GM19043 (cell line): Measurements from ENCODE around the gene LUC7L3.
A peak's percentile ranks its signal among the peaks of the same experiment; 100 is the strongest.
"Not testable (repeated sequence)": the region's sequence is repeated elsewhere in the genome, so short reads cannot be mapped to it uniquely, and the experiment has no call there.

Experiments
- ATAC-seq: cut with Tn5 transposase; IDR thresholded peaks from one replicate; pipeline ENCODE4 v1.9.1; 2021; ENCODE audit warnings: low read depth; ENCODE audit not compliant: unreplicated experiment

Gene LUC7L3, protein sequence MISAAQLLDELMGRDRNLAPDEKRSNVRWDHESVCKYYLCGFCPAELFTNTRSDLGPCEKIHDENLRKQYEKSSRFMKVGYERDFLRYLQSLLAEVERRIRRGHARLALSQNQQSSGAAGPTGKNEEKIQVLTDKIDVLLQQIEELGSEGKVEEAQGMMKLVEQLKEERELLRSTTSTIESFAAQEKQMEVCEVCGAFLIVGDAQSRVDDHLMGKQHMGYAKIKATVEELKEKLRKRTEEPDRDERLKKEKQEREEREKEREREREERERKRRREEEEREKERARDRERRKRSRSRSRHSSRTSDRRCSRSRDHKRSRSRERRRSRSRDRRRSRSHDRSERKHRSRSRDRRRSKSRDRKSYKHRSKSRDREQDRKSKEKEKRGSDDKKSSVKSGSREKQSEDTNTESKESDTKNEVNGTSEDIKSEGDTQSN

GRCh38 chr17:50719144-50719923 is at the start of gene LUC7L3:
Gene LUC7L3, plus strand, starts transcription at chr17:50719603. Its CDS starts 130 bp downstream, at chr17:50719733.
- peak; percentile 91 for ATAC-seq

DNA sequence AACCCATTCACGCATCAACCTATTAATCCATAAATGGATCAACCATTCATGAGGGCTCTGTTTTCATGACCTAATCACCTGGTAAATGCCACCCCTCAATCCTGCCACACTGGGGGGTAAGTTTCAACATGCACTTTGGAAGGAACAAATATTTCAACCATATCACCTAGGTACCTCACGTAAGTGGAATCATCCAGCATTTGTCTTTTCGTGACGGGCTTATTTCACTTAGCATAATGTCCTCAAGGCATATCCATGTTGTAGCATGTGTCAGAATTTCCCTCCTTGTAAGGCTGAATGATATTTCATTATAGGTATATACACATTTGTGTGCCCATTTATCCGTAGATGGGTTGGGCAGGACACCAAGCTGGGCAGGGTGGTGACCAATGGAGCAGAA is 47.3 kb upstream of the LUC7L3 start:
- no peak for ATAC-seq

GRCh38 chr17:50672831-50673551 is 46.4 kb upstream of the LUC7L3 start:
- ATAC-seq: no peak

GRCh38 chr17:50675190-50675589 is 44.2 kb upstream of the LUC7L3 start:
- ATAC-seq: no peak

DNA sequence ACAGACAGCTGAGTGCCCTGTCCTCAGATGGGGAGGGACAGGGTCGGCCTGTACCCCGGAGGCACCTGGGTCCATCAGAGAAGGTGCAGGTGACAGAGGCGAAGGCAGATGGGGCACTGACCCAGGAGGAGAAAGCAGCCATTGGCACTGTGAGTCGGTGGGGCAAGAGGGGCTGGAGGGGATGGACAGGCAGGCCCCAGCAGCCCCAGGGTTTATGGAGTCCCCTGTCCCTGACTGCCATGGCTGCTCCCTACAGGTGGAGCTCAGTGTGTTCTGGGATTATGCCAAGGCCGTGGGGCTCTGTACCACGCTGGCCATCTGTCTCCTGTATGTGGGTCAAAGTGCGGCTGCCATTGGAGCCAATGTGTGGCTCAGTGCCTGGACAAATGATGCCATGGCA is 43.8 kb upstream of the LUC7L3 start:
- ATAC-seq: no peak

- ATAC-seq: no peak
Measured at GRCh38 chr17:50676065-50676975, 43.1 kb upstream of the LUC7L3 start.

GRCh38 chr17:50677851-50678375 is 41.5 kb upstream of the LUC7L3 start:
- ATAC-seq: no peak

DNA sequence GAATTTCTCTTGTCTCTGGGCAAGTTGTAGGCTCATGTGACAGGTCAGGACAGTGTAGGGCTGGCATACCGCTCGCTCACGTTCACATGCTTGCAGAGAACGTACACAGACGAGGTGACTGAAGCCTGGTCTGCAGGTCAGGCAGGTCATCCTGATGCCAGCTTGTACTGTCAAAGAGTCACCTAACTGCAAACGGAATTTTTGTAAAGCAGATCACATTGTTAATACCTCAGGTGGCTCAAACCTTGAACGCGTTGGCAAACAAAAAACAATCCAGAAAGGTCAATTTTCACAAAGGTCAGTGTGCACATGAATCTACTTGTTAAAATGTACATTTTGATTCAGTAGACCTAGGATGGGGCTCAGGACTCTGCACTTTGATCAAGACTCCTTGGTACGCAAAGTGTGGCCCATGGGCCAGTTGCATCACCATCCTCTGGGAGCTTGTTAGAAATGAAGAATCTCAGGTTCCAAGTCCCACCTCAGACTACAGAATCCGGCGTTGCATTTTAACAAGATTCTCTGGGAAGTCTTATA is 40.3 kb upstream of the LUC7L3 start:
- no peak for ATAC-seq

GRCh38 chr17:50680126-50680525 is 39.3 kb upstream of the LUC7L3 start:
- ATAC-seq: no peak

GRCh38 chr17:50680543-50681262 is 38.7 kb upstream of the LUC7L3 start:
- not testable (repeated sequence) for ATAC-seq

DNA sequence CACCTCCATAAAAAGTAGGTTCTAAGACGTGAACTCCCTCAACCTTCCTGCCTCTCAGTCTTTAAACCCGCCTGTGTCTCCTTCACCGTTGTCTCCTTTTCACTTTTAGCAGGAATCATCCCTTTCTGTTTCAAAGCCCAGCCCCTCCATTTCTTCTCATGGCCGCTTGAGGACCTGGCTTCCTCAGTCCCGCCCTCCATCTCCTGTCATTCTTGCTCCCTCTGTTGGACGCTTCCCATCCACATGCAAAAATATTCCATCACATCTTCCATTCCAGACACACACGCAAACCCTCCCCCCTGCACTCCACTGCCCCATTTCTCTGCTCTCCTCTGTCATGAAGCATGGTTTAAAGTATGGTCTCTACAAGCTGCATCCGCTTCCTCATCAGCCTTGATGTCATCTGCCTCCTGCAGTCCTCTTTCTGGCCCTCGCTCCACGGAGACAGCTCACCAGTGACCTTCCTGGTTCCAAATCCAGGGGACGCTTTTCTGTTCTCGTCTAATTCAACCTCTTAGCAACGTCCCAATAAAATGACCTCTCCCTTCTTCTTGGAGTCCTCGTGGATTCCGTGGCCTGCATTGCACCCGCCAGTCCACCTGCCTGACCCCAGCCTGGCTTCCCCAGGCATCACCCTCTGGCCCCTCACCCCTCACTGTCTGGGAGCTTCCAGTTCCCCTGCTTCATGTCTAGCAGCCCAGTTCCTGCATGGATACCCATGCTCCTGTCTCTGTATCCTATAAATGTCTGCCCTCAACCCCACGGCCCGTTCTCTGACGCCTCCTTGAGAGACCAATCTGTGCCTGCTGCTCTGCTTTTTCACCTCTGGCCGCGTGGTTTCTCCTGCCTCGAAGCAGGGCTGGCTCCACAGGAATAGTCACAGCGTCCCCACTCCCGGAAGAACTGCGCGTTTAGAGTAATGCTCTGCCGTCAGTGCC is 37.9 kb upstream of the LUC7L3 start:
- no peak for ATAC-seq

- ATAC-seq: no peak
Measured at GRCh38 chr17:50682441-50682840, 37.0 kb upstream of the LUC7L3 start.

DNA sequence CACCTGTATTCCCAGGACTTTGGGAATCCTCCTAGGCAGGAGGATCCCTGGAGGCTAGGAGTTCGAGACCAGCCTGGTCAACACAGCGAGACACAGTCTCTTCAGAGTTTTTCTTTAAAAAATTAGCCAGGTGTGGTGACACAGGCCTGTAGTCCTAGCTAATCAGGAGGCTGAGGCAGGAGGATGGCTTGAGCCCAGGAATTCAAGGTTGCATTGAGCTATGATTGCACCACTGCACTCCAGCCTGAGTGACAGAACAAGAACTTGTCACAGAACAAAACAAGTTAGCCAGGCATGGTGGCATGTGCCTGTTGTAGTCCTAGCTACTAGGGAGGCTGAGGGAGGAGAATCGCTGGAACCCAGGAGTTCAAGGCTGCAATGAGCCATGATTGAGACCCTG is 36.5 kb upstream of the LUC7L3 start:
- no peak for ATAC-seq

GRCh38 chr17:50683434-50684287 is 35.7 kb upstream of the LUC7L3 start:
- no peak for ATAC-seq

DNA sequence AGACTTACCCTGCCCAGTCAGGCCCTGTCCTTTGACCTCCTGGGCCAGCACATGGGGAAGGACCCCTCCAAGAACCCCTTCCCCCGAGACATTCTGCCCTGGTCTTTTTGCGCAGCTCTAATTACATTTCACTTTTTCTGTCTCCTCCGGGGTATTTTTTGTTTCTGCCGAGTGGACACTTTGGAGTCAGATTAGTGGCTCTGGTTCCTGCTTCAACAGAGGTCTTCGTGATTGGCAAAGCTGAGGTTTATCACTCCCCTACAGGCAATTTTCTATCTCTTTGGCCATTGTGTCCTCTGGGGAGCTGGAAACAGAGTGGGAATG is 35.2 kb upstream of the LUC7L3 start:
- ATAC-seq: no peak

DNA sequence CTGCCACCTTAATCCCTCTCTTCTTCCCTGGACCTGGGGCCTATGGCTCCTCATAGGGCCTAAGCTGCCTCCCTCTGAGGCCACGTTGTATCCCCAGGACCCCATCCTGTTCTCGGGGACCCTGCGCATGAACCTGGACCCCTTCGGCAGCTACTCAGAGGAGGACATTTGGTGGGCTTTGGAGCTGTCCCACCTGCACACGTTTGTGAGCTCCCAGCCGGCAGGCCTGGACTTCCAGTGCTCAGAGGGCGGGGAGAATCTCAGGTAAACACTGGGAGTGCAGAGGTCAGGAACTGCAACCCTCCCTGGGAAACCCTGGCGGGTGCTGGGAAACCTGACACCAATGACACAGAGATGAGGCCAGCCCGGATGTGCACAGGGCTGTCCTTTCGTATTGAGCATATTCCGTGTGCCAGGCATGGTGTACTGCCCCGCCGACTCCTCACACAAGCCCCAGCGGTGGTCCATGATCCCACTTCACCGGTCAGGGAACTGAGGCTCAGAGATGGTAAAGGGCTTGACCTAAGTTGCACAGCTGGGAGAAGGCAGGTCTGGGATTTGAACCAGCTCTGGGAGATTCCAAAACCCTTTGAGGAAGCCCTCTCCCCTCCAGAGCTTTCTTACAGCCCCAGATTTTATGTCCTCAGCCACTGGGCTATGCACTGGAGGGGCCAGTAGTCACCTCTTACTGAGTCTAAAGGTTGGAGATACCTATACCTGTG is 34.6 kb upstream of the LUC7L3 start:
- ATAC-seq: no peak

- ATAC-seq: no peak
Measured at GRCh38 chr17:50685334-50685665, 34.1 kb upstream of the LUC7L3 start.
